Measurements from ENCODE around the gene DDIT4L. TPM values are rescaled to one million over a fixed set of nuclear protein-coding genes. Genes with fewer than 3 reads are reported as not detected.

Gene DDIT4L
- total and polyA plus RNA-seq, 2 of the 4 experiments (the other 2 are of a cell fraction): 3.1 to 3.9 TPM

DNA sequence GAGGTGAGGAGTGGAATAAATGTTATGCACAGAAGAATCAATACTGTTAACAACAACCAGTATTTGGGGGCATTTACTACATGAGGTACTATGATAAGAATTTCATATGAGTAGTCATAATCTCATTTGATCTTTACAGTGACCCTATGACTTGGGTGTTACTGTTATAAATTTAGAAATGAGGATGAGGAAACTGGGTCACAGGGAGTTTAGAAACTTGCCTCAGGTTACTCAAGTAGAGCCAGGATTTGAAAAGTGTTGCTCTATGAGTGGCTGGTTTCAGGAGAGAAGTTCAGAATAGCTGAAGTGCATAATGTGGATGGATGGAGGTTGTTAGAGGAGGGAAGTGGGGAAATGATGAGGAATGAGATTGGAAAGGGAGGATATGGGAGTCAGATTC, 16.6 kb upstream of the DDIT4L start:
- Histone ChIP-seq H4K20me1 (ENCODE audit: insufficient read depth, low read length) (no peaks in the 10 kb centered on the region), H3K79me1 (ENCODE audit: low read depth in 1 of 2, low read length in 2 of 2) (no peaks in the 10 kb centered on the region), H3K36me3 (ENCODE audit: control insufficient read depth, insufficient read depth, low read length) (no peaks in the 10 kb centered on the region), H2BK20ac (ENCODE audit: low read depth, low read length) (no peak overlapping the region), H3K56ac (ENCODE audit: extremely low read depth, insufficient read depth, low read length) (no peak overlapping the region), H2AFZ (replicated peaks; ENCODE audit: low read length, poor library complexity) (no peak overlapping the region), H3K4me3 (ENCODE audit: insufficient read depth, low read depth, low read length) (no peak overlapping the region), H2BK5ac (ENCODE audit: low read depth, low read length, poor library complexity, severe bottlenecking) (no peak overlapping the region), H3K18ac (ENCODE audit: low read depth, low read length) (no peak overlapping the region), H2BK15ac (ENCODE audit: low read depth, low read length) (no peak overlapping the region), H3K27ac (ENCODE audit: insufficient read depth, low read length) (no peak overlapping the region), H4K91ac (ENCODE audit: insufficient read depth, low read depth, low read length) (no peak overlapping the region), H3K9ac (ENCODE audit: low read depth, low read length) (no peak overlapping the region), H2BK120ac (ENCODE audit: low read depth, low read length) (no peak overlapping the region), H3K4me2 (ENCODE audit: low read depth, low read length) (no peak overlapping the region), H3K27me3 (ENCODE audit: control insufficient read depth, insufficient read depth, low read length) (peaks cover 2% of the 10 kb centered on the region; the same call in 1 of the 2 replicates), H2AK5ac (ENCODE audit: low read depth, low read length) (no peak overlapping the region), H3K14ac (replicated peaks; ENCODE audit: low read depth, low read length) (no peak overlapping the region), H4K8ac (ENCODE audit: low read depth in 2 of 2, low read length in 2 of 2) (no peak overlapping the region), H2AK9ac (replicated peaks; ENCODE audit: low read depth, low read length, poor library complexity) (no peak overlapping the region), H3K9me1 (ENCODE audit: insufficient read depth, low read length) (no peaks in the 10 kb centered on the region), H3K23ac (ENCODE audit: low read depth, low read length) (no peak overlapping the region), H3K4me1 (ENCODE audit: control insufficient read depth, insufficient read depth, low read length) (no peaks in the 10 kb centered on the region), H3K9me3 (ENCODE audit: control insufficient read depth, insufficient read depth, low read length) (no peaks in the 10 kb centered on the region), H4K5ac (ENCODE audit: low read depth, low read length) (no peak overlapping the region), H3K4ac (ENCODE audit: low read depth, low read length) (no peak overlapping the region)
- TF ChIP-seq NFE2L2 (IDR thresholded peaks at IDR 0.05; ENCODE audit: low read depth, low read length): no peak
- no peak for TF ChIP-seq CTCF (conservative IDR thresholded peaks at IDR 0.05; ENCODE audit: low read depth, low read length)
- TF ChIP-seq, protein P1, sequence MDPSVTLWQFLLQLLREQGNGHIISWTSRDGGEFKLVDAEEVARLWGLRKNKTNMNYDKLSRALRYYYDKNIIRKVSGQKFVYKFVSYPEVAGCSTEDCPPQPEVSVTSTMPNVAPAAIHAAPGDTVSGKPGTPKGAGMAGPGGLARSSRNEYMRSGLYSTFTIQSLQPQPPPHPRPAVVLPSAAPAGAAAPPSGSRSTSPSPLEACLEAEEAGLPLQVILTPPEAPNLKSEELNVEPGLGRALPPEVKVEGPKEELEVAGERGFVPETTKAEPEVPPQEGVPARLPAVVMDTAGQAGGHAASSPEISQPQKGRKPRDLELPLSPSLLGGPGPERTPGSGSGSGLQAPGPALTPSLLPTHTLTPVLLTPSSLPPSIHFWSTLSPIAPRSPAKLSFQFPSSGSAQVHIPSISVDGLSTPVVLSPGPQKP (IDR thresholded peaks at IDR 0.05; ENCODE audit: borderline replicate concordance, low read depth, low read length): no peak
- TF ChIP-seq POLR2A (IDR thresholded peaks at IDR 0.05; ENCODE audit: low read depth, low read length): no peak
- TF ChIP-seq FOS (IDR thresholded peaks at IDR 0.05; ENCODE audit: low read depth, low read length): no peak
- no peak for TF ChIP-seq BHLHE40 (IDR thresholded peaks at IDR 0.05; ENCODE audit: low read depth, low read length)
- TF ChIP-seq, protein P2, sequence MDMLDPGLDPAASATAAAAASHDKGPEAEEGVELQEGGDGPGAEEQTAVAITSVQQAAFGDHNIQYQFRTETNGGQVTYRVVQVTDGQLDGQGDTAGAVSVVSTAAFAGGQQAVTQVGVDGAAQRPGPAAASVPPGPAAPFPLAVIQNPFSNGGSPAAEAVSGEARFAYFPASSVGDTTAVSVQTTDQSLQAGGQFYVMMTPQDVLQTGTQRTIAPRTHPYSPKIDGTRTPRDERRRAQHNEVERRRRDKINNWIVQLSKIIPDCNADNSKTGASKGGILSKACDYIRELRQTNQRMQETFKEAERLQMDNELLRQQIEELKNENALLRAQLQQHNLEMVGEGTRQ (IDR thresholded peaks at IDR 0.05; ENCODE audit: low read depth, low read length): no peak
- intact Hi-C loops (cut with micrococcal nuclease): no loop called here
- POLR2A ChIA-PET (ENCODE audit: unreplicated experiment): no interaction called here
- dilution Hi-C loops (cut with HindIII; ENCODE audit: low sequenced_read_pairs, unreplicated experiment): no loop called here
- CTCF ChIA-PET: no interaction called here
- DNase-seq (no peak), ATAC-seq (ENCODE audit: low read depth) (no peak)
- in situ Hi-C loops (cut with MboI; ENCODE audit: low sequenced_read_pairs): no loop called here
- no TSS peak for BruUV-seq (replicated peaks)
